ENCODE results near the gene EVI5L.

EVI5L gene

DNA sequence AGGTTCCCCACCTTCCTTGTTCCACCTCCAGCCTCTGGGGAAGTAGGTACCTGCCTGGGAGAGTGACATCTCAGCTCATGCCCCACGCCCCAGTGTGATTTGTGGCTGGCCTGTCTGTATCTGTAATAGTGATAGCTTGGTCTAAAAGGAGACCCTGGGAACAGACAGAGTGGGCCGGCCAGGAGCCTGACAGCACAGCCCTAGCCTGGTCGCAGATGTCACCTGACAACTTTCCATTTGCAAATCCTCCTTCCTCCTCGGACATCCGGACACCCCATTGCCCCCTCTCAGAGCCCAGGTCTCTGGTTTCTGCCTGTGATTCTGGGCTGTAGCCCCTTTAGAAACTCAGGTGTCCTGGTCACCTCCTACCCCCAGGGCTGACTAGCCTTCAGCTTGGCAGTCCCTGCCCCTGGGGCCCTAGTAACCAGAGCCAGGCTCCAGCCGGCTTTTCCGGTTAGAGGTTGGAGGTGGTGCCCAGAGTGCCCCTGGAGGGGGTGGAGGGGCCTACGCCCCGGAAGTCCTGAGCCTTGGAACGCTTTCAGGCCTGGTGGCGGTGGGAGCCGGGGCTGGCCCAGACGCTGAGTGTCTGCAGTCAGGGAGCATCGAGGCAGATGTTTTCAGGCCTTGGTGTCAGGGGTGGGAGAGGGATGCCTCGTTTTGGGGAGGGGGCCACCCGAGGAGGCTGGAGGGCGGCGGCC is 64.7 kb downstream of the EVI5L start:
- DNase-seq = no peak
- H3K27me3 ChIP-seq (replicated peaks) = no peaks in the 10 kb centered on the region
- no peak overlapping the region for H3K4me3 ChIP-seq (ENCODE audit: low read depth, low read length)
- TF ChIP-seq, protein P1, sequence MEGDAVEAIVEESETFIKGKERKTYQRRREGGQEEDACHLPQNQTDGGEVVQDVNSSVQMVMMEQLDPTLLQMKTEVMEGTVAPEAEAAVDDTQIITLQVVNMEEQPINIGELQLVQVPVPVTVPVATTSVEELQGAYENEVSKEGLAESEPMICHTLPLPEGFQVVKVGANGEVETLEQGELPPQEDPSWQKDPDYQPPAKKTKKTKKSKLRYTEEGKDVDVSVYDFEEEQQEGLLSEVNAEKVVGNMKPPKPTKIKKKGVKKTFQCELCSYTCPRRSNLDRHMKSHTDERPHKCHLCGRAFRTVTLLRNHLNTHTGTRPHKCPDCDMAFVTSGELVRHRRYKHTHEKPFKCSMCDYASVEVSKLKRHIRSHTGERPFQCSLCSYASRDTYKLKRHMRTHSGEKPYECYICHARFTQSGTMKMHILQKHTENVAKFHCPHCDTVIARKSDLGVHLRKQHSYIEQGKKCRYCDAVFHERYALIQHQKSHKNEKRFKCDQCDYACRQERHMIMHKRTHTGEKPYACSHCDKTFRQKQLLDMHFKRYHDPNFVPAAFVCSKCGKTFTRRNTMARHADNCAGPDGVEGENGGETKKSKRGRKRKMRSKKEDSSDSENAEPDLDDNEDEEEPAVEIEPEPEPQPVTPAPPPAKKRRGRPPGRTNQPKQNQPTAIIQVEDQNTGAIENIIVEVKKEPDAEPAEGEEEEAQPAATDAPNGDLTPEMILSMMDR (IDR thresholded peaks at IDR 0.05; ENCODE audit: low read depth, low read length, missing control alignments) = no peak
- peaks cover 10% of the 10 kb centered on the region for H3K36me3 ChIP-seq (replicated peaks)
- in situ Hi-C loops (cut with HindIII; ENCODE audit: low pct_ligation_motif_present, low sequenced_read_pairs) = no loop called here
- H3K27ac ChIP-seq = no peak overlapping the region

DNA sequence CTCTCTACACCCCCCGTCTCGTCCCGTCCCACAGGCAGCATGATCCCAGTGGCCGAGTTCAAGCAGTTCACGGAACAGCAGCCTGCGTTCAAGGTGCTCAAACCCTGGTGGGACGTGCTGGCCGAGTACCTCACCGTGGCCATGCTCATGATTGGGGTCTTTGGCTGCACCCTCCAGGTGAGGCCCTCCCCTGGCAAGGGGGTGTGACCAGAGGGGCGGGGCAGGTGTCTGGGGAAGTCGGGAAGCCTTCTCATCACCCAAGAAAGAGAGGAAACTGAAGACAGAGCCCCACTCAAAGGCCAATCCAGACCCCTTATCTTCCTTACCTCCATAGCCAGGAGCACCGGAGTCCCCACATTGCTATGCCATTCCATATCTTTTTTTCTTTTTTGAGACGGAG is 65.5 kb downstream of the EVI5L start:
- Histone ChIP-seq H3K27me3 (replicated peaks) (no peaks in the 10 kb centered on the region), H3K4me3 (ENCODE audit: low read depth, low read length) (no peak overlapping the region), H3K36me3 (replicated peaks) (peaks cover 13% of the 10 kb centered on the region), H3K27ac (no peak overlapping the region)
- in situ Hi-C loops (cut with HindIII; ENCODE audit: low pct_ligation_motif_present, low sequenced_read_pairs) = no loop called here
- DNase-seq = no peak
- TF ChIP-seq, protein P1 (IDR thresholded peaks at IDR 0.05; ENCODE audit: low read depth, low read length, missing control alignments) = no peak

DNA sequence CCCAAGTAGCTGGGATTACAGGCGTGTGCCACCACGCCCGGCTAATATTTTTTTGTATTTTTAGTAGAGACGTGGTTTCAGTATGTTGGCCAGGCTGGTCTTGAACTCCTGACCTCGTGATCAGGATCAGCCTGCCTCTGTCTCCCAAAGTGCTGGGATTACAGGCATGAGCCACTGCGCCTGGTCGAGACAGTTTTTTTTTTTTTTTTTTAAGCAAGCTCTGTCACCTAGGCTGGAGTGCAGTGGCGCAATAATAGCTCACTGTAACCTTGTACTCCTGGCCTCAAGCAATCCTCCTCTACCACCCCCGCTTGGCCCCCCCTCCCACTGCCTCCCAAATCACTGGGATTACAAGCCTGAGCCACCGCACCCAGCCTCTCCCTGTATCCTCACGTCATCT is 67.3 kb downstream of the EVI5L start:
- H3K27ac ChIP-seq = no peak overlapping the region
- H3K27me3 ChIP-seq (replicated peaks) = no peaks in the 10 kb centered on the region
- no peak for DNase-seq
- no peak overlapping the region for H3K4me3 ChIP-seq (ENCODE audit: low read depth, low read length)
- TF ChIP-seq, protein P1 (IDR thresholded peaks at IDR 0.05; ENCODE audit: low read depth, low read length, missing control alignments) = no peak
- peaks cover 13% of the 10 kb centered on the region for H3K36me3 ChIP-seq (replicated peaks)
- in situ Hi-C loops (cut with HindIII; ENCODE audit: low pct_ligation_motif_present, low sequenced_read_pairs) = no loop called here

- DNase-seq = no peak
- TF ChIP-seq, protein P1 (IDR thresholded peaks at IDR 0.05; ENCODE audit: low read depth, low read length, missing control alignments) = no peak
- no peak overlapping the region for H3K27ac ChIP-seq
- no peaks in the 10 kb centered on the region for H3K27me3 ChIP-seq (replicated peaks)
- in situ Hi-C loops (cut with HindIII; ENCODE audit: low pct_ligation_motif_present, low sequenced_read_pairs) = no loop called here
- no peak overlapping the region for H3K4me3 ChIP-seq (ENCODE audit: low read depth, low read length)
- H3K36me3 ChIP-seq (replicated peaks) = peaks cover 13% of the 10 kb centered on the region
Measured at GRCh38 chr19:7898967-7899366, 68.9 kb downstream of the EVI5L start.

- in situ Hi-C loops (cut with HindIII; ENCODE audit: low pct_ligation_motif_present, low sequenced_read_pairs) = no loop called here
- TF ChIP-seq, protein P1 (IDR thresholded peaks at IDR 0.05; ENCODE audit: low read depth, low read length, missing control alignments) = no peak
- DNase-seq = no peak
- Histone ChIP-seq H3K36me3 (replicated peaks) (peaks cover 13% of the 10 kb centered on the region), H3K27ac (no peak overlapping the region), H3K27me3 (replicated peaks) (no peaks in the 10 kb centered on the region), H3K4me3 (ENCODE audit: low read depth, low read length) (no peak overlapping the region)
Measured at GRCh38 chr19:7899751-7900378, 69.8 kb downstream of the EVI5L start.
